Psoas muscle (tissue), 8 donors: ENCODE measurements around the gene CCL27. TPM values are rescaled to one million over a fixed set of nuclear protein-coding genes. Genes with fewer than 3 reads are reported as not detected.
A peak's percentile ranks its signal among the peaks of the same experiment; 100 is the strongest.

Experiments
- ATAC-seq, 4 donors: fragments of 200-7000 bp; cut with Tn5 transposase; one replicate each; pipeline ENCODE4 v1.9.1; 2020; ENCODE audit warnings: moderate library complexity in 3 of 4, mild to moderate bottlenecking in 2 of 4
- DNase-seq, 2 donors: peaks; one replicate each; pipeline ENCODE4 v3.0.0-alpha.2; 2020
- H3K27ac ChIP-seq: fragments of 200-600 bp; one replicate; pipeline ENCODE4 v1.8.0; 2022
- H3K27me3 ChIP-seq, 3 donors: fragments of 200-600 bp in 1 of 3; one replicate each; pipeline versions ENCODE4 v1.6.1 to v1.8.0; 2013 to 2022; ENCODE audit warnings: low read length in 2 of 3, mild to moderate bottlenecking in 2 of 3, moderate library complexity in 1 of 3; ENCODE audit not compliant: insufficient read depth in 3 of 3
- H3K36me3 ChIP-seq, 2 donors: fragments of 200-600 bp in 1 of 2; one replicate each; pipeline versions ENCODE4 v1.6.1 to v1.8.0; 2013 to 2022; ENCODE audit warnings: low read depth in 1 of 2, mild to moderate bottlenecking in 1 of 2, moderate library complexity in 1 of 2; ENCODE audit not compliant: insufficient read depth in 1 of 2
- H3K4me1 ChIP-seq: fragments of 200-600 bp; one replicate; pipeline ENCODE4 v1.8.0; 2022
- H3K4me3 ChIP-seq: fragments of 200-600 bp; one replicate; pipeline ENCODE4 v1.8.0; 2022; ENCODE audit warnings: mild to moderate bottlenecking
- H3K9me3 ChIP-seq: fragments of 200-600 bp; one replicate; pipeline ENCODE4 v1.8.0; 2022
- WGBS, 3 donors: extraction: QIAGEN DNeasy Blood & Tissue Kit; methylation state at CpG; one replicate each; pipeline versions ENCODE4 v1.1.6 to v1.1.7; 2013; 5-methylcytosine and 5-hydroxymethylcytosine counted together
- intact Hi-C, 2 donors: fragments of 100-400 bp; cut with DNase I; formaldehyde crosslinking; loops; one replicate each; pipeline versions ENCODE4 v1.11.0 to v1.14.2; 2022
- polyA plus RNA-seq, 3 donors: library from polyadenylated mRNA; stranded (reverse); fragments of 200-250 nt; gene quantifications; one replicate each; pipeline ENCODE4 v1.2.3, GENCODE V29; 2013
- total RNA-seq, 4 donors: library from RNA; stranded (reverse); fragmentation: NEBNext Ultra II Directional in 2 of 4; extraction: Animal tissue kit (Norgen Biotek cat#: 25700) in 2 of 4; gene quantifications; one replicate each; pipeline versions ENCODE4 v1.2.1 to v1.2.4, GENCODE V29; 2021 to 2023
- TF ChIP-seq, protein P1 (sequence below): fragments of 200-600 bp; IDR thresholded peaks from one replicate; pipeline ENCODE4 v1.8.0; 2022; ENCODE audit warnings: antibody characterized with exemption
- donor health status: healthy with polysubstance abuse.
- donor health status: DM: no; HTN: no; CAD: no; lungs with moderate emphysema.
- donor health status: Bipolar disorder and iron deficiency.
- donor health status: healthy.
- donor health status: DM: yes; HTN: yes; CAD: no.
- donor health status: DM: no; HTN: no; CAD: no.
- donor health status: DM: no; HTN: no; CAD: no.
- donor health status: DM: yes; HTN: yes; CAD: no.

The CCL27 gene
- total and polyA plus RNA-seq, 7 donors: 0.14 to 0.50 (median 0.25) TPM; not detected in 2

DNA sequence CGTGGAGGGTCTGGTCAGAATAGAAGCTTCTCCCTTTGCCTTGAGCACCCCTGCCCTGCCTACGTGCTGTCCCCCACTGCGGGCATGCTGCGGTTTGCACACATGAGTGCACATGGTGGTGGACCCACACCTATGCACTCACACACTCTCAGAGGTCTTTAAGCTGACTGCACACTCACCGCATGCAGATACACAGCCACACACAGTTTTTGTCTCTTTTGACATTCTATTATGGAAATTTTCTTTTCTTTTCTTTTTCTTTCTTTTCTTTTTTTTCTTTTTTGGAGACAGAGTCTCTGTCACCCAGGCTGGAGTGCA lies 33.0 kb downstream of the CCL27 start:
- no peaks in the 10 kb centered on the region for H3K9me3 ChIP-seq
- 26 to 35% (median 27%) methylated on average over 5 of the region's 5 CpGs for WGBS, 3 donors
- ATAC-seq (no peak), DNase-seq (no peak)
- intact Hi-C loops: no loop called here
- peaks cover 0 to 57% (median 27%) of the 10 kb centered on the region in 3 donors for H3K27me3 ChIP-seq
- no peak overlapping the region for H3K27ac ChIP-seq
- H3K4me3 ChIP-seq: peak overlapping the region; percentile 64
- TF ChIP-seq, protein P1, sequence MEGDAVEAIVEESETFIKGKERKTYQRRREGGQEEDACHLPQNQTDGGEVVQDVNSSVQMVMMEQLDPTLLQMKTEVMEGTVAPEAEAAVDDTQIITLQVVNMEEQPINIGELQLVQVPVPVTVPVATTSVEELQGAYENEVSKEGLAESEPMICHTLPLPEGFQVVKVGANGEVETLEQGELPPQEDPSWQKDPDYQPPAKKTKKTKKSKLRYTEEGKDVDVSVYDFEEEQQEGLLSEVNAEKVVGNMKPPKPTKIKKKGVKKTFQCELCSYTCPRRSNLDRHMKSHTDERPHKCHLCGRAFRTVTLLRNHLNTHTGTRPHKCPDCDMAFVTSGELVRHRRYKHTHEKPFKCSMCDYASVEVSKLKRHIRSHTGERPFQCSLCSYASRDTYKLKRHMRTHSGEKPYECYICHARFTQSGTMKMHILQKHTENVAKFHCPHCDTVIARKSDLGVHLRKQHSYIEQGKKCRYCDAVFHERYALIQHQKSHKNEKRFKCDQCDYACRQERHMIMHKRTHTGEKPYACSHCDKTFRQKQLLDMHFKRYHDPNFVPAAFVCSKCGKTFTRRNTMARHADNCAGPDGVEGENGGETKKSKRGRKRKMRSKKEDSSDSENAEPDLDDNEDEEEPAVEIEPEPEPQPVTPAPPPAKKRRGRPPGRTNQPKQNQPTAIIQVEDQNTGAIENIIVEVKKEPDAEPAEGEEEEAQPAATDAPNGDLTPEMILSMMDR: no peak
- H3K36me3 ChIP-seq: no peaks in the 10 kb centered on the region
- H3K4me1 ChIP-seq: peaks cover 8% of the 10 kb centered on the region

DNA sequence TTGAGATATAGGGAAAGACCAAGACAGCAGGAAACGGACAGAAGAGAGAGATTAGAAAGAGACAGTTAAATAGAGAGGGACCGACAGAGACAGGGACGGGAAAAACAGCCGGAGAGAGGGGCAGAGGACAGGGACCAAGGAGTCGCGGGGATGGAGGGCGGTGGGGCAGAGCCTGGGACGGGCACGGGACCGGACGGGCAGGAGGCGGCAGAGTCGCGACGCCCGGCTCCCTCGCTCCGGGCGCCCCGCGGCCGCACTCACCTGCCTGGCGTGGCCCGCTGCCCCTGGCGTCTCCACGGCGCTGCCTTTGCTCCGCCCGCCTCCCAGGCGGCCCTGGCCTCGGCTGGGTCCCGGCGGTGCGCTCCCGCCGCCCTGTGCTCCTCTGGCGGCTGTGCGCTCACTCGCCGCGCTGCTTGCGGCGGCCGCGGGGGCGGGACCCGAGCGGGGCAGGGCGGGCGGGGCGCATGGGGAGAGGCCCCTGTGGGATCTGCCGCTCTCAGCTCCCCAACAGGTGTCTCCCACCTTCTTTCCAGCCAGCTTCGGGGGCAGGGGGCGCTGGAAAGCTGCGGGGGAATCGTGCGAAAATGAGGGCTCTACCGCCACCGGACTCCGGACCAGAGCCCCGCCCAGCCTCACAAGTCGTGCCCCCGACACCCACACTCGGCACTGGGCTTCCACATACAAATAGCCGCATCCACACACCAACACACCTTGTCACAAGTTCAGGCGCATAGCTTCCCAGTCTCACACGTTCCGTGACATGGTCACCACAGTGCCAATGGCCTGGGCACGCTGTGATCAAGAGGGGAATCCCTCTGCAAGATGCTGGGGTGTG lies 33.6 kb downstream of the CCL27 start, which contains the start of gene ARID3C:
TSS of gene ARID3C (minus strand) at position 411 of the 835 bp plus-strand sequence. CDS start 1,052 bp downstream, outside the sequence.
- WGBS, 3 donors: 1 to 2% (median 2%) methylated on average over 47 to 69 of the region's 69 CpGs
- H3K27ac ChIP-seq: no peak within 1 kb of the TSS
- ATAC-seq: peak; percentile 75 to 84 (median 79)
- intact Hi-C loops: no loop called here
- H3K4me3 ChIP-seq: peak within 1 kb of the TSS; percentile 64
- peaks cover 3% of the 10 kb centered on the region for H3K4me1 ChIP-seq
- H3K27me3 ChIP-seq: peaks cover 0 to 63% (median 29%) of the 10 kb centered on the region in 3 donors
- no peaks in the 10 kb centered on the region for H3K36me3 ChIP-seq
- DNase-seq: no peak
- no peaks in the 10 kb centered on the region for H3K9me3 ChIP-seq
- TF ChIP-seq, protein P1: no peak

DNA sequence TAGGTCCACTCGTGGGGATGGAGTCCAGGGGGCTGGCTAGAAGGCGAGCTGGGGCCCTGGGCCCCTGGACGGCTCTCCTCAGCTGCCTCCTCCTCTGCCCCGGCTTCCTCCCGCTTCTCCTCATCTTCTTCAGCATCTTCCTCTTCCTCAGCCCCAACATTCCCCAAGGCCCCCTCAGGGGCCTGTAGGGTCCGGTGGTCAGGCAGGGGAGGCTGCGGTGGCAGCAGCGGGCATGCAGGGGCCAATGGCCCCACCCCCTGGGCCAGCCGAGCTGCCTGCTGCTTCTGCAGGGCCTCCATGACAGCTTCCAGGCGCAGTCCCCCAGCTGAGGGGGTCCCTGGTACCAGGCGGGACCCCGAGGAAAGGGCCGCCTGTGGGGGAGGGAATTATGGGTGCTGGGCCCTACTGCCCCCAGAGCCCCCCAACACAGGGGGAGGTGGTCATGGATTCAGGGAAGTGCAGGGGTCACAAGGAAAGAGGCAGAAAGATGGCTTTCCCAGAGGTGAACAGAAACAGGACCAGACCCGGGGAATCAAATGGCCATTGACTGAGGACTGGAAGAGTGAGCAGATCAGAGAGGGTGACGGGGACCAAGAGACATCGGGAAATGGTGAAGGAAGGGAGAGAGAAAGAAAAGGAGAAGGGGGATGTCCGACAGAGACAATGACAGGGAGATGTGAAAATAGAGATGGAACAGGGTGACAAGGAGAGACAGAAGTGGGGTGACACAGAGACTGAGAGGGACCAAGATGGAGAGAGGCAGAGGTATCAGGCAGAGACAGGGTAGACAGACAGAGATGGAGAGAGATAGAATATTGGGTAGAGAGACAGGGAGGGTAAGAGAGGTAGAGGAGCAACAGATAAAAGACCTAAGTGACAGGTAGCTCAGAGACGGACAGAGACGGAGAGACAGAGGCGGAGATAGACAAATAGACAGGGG lies 34.5 kb downstream of the CCL27 start:
- H3K4me1 ChIP-seq: peaks cover 9% of the 10 kb centered on the region
- H3K4me3 ChIP-seq: peak overlapping the region; percentile 64
- WGBS, 3 donors: 33 to 37% (median 34%) methylated on average over 19 to 20 of the region's 20 CpGs
- H3K27ac ChIP-seq: no peak overlapping the region
- TF ChIP-seq, protein P1: no peak
- no peaks in the 10 kb centered on the region for H3K9me3 ChIP-seq
- intact Hi-C loops: no loop called here
- peaks cover 0 to 72% (median 34%) of the 10 kb centered on the region in 3 donors for H3K27me3 ChIP-seq
- no peak for ATAC-seq
- no peaks in the 10 kb centered on the region for H3K36me3 ChIP-seq
- DNase-seq: no peak

DNA sequence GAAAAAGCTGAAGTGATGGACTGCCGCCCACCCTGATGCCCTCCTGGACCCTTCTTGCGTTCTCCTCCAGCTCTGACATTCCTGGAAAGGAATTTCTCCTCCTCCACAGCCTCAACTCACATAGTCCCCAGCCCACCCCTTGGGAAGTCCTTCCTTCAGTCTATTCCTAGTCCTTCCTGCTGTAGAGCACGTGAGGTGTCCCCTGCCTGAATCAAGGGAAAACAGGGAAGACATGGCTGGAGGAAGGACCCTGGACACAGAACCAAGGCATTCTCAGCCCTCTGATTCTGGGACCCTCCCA lies 37.3 kb downstream of the CCL27 start:
- intact Hi-C loops: no loop called here
- 58 to 70% (median 67%) methylated on average over 2 to 3 of the region's 3 CpGs for WGBS, 3 donors
- ATAC-seq: no peak

More for the DNA sequence above, 37.3 kb downstream of the CCL27 start:
- no peaks in the 10 kb centered on the region for H3K9me3 ChIP-seq
- TF ChIP-seq, protein P1: no peak
- DNase-seq: no peak
- no peak overlapping the region for H3K27ac ChIP-seq
- H3K4me1 ChIP-seq: peaks cover 12% of the 10 kb centered on the region
- peaks cover 0 to 84% (median 39%) of the 10 kb centered on the region in 3 donors for H3K27me3 ChIP-seq
- H3K36me3 ChIP-seq: no peaks in the 10 kb centered on the region
- H3K4me3 ChIP-seq: no peak overlapping the region
